Epithelial cell of esophagus (primary cell): ENCODE data around the gene DLEC1.

Experiments
- DNase-seq: peaks from one replicate; pipeline ENCODE4 v3.0.0; 2010; ENCODE audit warnings: low read depth
- H3K4me3 ChIP-seq: 2 replicates; pipeline ENCODE4 v1.5.1; 2011; ENCODE audit warnings: mild to moderate bottlenecking, low read length, control low read depth
- TF ChIP-seq, protein P1 (sequence below): IDR thresholded peaks from 2 replicates; pipeline ENCODE4 v1.5.1; 2011; ENCODE audit warnings: low read depth, mild to moderate bottlenecking, low read length, control low read depth, inconsistent platforms; ENCODE audit not compliant: insufficient read depth; ENCODE audit errors: missing control alignments

DLEC1 gene

DNA sequence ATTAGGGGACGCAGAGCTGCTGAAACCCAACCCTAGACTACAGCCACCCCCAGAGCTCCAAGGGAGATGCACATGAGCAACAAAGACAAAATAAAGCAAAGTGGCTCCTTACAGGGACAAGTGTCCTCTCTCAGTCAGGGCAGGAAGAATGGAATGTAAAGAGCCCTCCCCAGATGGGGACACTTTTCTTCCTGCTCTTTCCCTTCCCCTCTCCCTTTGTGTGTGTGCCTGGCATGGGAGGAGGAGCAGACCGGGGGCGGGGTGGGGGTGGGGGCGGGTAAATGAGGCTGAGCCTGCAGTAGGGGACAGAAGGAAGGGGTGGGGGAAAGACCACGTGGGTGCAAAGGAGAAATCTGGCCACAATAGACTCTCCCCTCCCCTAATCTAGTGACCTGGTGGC lies 60.5 kb downstream of the DLEC1 start:
- TF ChIP-seq, protein P1, sequence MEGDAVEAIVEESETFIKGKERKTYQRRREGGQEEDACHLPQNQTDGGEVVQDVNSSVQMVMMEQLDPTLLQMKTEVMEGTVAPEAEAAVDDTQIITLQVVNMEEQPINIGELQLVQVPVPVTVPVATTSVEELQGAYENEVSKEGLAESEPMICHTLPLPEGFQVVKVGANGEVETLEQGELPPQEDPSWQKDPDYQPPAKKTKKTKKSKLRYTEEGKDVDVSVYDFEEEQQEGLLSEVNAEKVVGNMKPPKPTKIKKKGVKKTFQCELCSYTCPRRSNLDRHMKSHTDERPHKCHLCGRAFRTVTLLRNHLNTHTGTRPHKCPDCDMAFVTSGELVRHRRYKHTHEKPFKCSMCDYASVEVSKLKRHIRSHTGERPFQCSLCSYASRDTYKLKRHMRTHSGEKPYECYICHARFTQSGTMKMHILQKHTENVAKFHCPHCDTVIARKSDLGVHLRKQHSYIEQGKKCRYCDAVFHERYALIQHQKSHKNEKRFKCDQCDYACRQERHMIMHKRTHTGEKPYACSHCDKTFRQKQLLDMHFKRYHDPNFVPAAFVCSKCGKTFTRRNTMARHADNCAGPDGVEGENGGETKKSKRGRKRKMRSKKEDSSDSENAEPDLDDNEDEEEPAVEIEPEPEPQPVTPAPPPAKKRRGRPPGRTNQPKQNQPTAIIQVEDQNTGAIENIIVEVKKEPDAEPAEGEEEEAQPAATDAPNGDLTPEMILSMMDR: no peak
- no peak for DNase-seq
- no peak overlapping the region for H3K4me3 ChIP-seq

DNA sequence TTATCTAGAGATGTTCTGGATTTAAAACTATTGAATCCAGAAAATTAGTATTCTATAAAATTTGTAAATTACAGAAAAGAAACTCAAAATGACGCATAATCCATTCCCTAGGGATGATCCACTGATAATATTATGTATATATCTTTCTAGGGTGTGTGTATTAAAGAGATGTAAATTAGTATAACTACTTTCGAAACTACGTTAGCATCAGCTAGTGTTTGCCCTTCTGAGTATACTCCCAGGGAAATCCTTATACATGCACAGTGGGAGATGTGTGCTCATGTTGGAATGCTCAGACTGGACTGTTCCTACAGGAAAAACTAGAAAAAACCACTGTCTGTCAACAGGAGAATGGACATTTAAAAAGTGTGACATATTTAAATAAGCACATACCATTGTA lies 61.5 kb downstream of the DLEC1 start:
- TF ChIP-seq, protein P1: no peak
- no peak for DNase-seq
- no peak overlapping the region for H3K4me3 ChIP-seq

DNA sequence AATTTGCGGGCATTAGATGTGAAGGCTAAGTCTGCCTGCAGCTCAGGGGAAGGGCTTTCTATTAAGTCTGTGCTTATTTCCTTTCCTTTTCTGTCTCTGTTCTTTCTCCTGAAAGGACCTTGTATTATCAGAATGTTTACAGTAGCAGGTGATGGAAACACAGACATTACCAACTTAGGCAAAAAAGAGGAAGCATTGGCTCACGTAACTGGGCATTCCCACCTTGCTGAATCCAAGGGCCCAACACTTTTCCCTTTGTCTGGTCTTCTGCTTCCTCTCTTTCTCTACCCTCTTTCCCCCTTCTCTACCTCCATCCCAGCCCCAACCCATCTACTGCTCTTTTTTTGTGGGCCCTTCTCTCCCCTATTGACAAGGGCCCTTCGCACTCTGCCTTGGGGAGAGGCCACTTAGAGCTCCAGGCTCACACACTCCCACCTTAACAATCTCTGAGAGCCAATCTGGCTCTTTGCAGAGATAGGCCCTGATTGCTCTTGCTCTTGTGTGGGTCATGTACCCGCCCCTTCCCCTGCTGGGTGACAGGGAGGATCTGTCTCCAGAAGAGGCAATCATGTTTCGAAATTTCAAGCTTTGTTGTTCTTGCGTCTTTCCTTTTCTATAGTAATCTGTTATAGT lies 62.9 kb downstream of the DLEC1 start:
- no peak overlapping the region for H3K4me3 ChIP-seq
- TF ChIP-seq, protein P1: no peak
- DNase-seq: no peak

DNA sequence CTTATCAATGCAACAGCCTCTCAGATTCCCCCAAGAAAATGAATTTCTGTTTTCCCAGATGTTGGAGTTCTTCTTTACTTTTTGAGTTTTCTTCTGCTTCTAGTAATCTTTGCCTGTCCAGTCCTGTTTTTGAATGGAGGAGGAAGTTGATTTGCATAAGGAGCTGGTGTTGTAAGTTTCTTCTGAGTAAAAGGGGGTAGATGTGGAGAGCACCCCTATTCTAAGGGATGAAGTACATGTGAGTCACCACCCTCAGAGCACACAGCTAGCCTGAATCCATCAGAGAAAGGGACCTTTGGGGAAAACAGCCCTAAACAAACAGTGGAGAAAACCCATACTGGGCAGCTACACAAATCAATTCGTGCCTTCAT lies 63.4 kb downstream of the DLEC1 start:
- DNase-seq: peak; percentile 64
- TF ChIP-seq, protein P1: no peak
- no peak overlapping the region for H3K4me3 ChIP-seq

DNA sequence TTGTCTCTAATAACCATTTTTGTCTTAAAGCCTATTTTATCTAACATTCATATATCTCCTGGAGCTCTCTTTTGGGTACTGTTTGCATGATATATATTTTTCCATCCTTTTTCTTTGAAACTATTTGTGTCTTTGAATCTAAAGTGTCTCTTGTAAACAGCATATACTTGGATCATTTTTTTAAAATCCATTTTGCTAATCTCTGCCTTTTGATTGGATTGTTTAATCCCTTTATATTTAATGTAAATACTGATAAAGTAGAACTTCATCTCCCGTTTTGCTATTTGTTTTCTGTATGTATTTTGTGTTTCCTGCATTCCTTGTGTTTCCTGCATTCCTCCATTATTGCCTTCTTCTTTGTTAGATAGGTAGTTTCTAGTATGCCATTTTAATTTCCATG lies 66.5 kb downstream of the DLEC1 start:
- H3K4me3 ChIP-seq: no peak overlapping the region
- DNase-seq: no peak
- TF ChIP-seq, protein P1: no peak

DNA sequence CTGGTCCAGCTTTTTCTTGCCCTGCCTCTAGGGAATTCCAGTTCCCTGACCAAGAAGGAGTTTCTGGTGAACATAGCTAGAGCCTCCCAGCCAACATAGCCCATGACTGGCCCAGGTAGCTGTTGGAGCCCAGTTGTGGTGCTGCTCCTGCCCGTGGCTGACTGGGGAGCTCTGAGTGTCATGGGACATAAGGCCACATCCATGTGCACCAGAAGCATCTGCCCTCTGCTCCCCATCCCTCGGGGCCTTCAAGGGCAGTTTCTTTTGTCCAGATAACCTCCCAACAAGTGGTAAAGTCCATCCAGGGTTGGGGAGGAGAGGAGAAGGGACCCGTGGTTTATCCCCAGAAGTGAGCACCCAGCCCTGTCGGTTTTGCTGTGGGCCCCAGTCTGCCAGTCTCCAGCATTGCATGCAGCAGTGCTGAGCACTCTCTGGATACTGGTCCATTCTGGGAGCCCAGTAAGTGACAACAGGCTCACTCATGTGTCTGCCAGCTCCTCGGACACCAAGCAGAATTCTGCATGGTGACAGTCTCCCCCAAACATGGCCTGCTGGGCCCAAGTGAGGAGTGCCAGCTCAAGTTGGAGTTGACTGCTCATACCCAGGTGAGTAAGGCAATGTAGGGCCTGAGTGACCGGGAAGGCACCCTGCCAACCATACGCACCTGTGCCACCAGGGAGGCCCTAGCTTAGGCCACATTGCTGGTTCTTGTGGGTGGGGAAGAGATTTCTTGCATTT lies 69.1 kb downstream of the DLEC1 start:
- no peak overlapping the region for H3K4me3 ChIP-seq
- TF ChIP-seq, protein P1: no peak
- DNase-seq: no peak
